ENCODE data around the gene MYO3B.
"Not testable (repeated sequence)": the region's sequence is repeated elsewhere in the genome, so short reads cannot be mapped to it uniquely, and the experiment has no call there.

MYO3B gene

GRCh38 chr2:170472498-170472897 lies 294.6 kb downstream of the MYO3B start:
- DNase-seq (ENCODE audit: low read depth): not testable (repeated sequence)

GRCh38 chr2:170475878-170476277 lies 297.9 kb downstream of the MYO3B start:
- no peak for DNase-seq (ENCODE audit: low read depth)

GRCh38 chr2:170477630-170478029 lies 299.7 kb downstream of the MYO3B start:
- no peak for DNase-seq (ENCODE audit: low read depth)

GRCh38 chr2:170481201-170481600 lies 303.3 kb downstream of the MYO3B start:
- no peak for DNase-seq (ENCODE audit: low read depth)

- no peak for DNase-seq (ENCODE audit: low read depth)
Observed at GRCh38 chr2:170484552-170484951, 306.6 kb downstream of the MYO3B start.

GRCh38 chr2:170485254-170486026 lies 307.5 kb downstream of the MYO3B start:
- no peak for DNase-seq (ENCODE audit: low read depth)

- DNase-seq (ENCODE audit: low read depth): no peak
Observed at GRCh38 chr2:170486730-170487129, 308.8 kb downstream of the MYO3B start.

GRCh38 chr2:170488807-170489206 lies 310.9 kb downstream of the MYO3B start:
- no peak for DNase-seq (ENCODE audit: low read depth)

- no peak for DNase-seq (ENCODE audit: low read depth)
Observed at GRCh38 chr2:170492010-170492409, 314.1 kb downstream of the MYO3B start.

- no peak for DNase-seq (ENCODE audit: low read depth)
Observed at GRCh38 chr2:170493426-170494097, 315.6 kb downstream of the MYO3B start.

GRCh38 chr2:170495896-170496295 lies 317.9 kb downstream of the MYO3B start:
- DNase-seq (ENCODE audit: low read depth): no peak

GRCh38 chr2:170498619-170499018 lies 320.7 kb downstream of the MYO3B start:
- no peak for DNase-seq (ENCODE audit: low read depth)

GRCh38 chr2:170500104-170500503 lies 322.2 kb downstream of the MYO3B start:
- DNase-seq (ENCODE audit: low read depth): no peak

GRCh38 chr2:170500770-170501169 lies 322.8 kb downstream of the MYO3B start:
- DNase-seq (ENCODE audit: low read depth): peak; percentile 21

GRCh38 chr2:170501421-170502043 lies 323.6 kb downstream of the MYO3B start:
- no peak for DNase-seq (ENCODE audit: low read depth)

GRCh38 chr2:170502361-170503130 lies 324.6 kb downstream of the MYO3B start:
- DNase-seq (ENCODE audit: low read depth): no peak

GRCh38 chr2:170503563-170503962 lies 325.6 kb downstream of the MYO3B start:
- no peak for DNase-seq (ENCODE audit: low read depth)

GRCh38 chr2:170503971-170504809 lies 326.2 kb downstream of the MYO3B start:
- DNase-seq (ENCODE audit: low read depth): no peak

GRCh38 chr2:170504810-170505145 lies 326.8 kb downstream of the MYO3B start:
- no peak for DNase-seq (ENCODE audit: low read depth)

- DNase-seq (ENCODE audit: low read depth): no peak
Observed at GRCh38 chr2:170505631-170506275, 327.8 kb downstream of the MYO3B start.

Data from amniotic epithelial cell (primary cell).